Measurements from ENCODE around the gene ZNF331.

GRCh38 chr19:53586277-53586691, 48.3 kb downstream of the ZNF331 start:
- TF ChIP-seq ZBTB11 (tag by site-specific recombination; conservative IDR thresholded peaks at IDR 0.05; ENCODE audit: low read depth) (no peak), ZSCAN5A (tag by site-specific recombination; IDR thresholded peaks at IDR 0.05) (no peak), ZXDB (tag by site-specific recombination; IDR thresholded peaks at IDR 0.05) (no peak), ZFHX2 (tag by site-specific recombination; conservative IDR thresholded peaks at IDR 0.05) (no peak), REST (tag by site-specific recombination; IDR thresholded peaks at IDR 0.05) (no peak), CTCF (tag by site-specific recombination; IDR thresholded peaks at IDR 0.05) (no peak), ZNF274 (IDR thresholded peaks at IDR 0.05; ENCODE audit: low read length) (no peak), ZNF274 (tag by site-specific recombination; IDR thresholded peaks at IDR 0.05; ENCODE audit: borderline replicate concordance) (no peak), TCF7L2 (IDR thresholded peaks at IDR 0.05; ENCODE audit: borderline replicate concordance, low read depth, low read length) (no peak), ZNF23 (tag by site-specific recombination; IDR thresholded peaks at IDR 0.05; ENCODE audit: borderline replicate concordance) (no peak), PBX3 (CRISPR knock-in tag; IDR thresholded peaks at IDR 0.05) (no peak), ZNF791 (tag by site-specific recombination; IDR thresholded peaks at IDR 0.05) (no peak), ELK4 (IDR thresholded peaks at IDR 0.05; ENCODE audit: borderline replicate concordance, low read depth, low read length) (no peak), GLI2 (tag by site-specific recombination; IDR thresholded peaks at IDR 0.05; ENCODE audit: borderline replicate concordance, low read depth) (no peak), ZNF404 (tag by site-specific recombination; IDR thresholded peaks at IDR 0.05) (no peak)
